Upper lobe of right lung (tissue), 1 donor: ENCODE results near the gene TMEM163. TPM values are rescaled to one million over a fixed set of nuclear protein-coding genes. Genes with fewer than 3 reads are reported as not detected.
"Not testable (repeated sequence)": the region's sequence is repeated elsewhere in the genome, so short reads cannot be mapped to it uniquely, and the experiment has no call there.

ENCODE experiments used
- ATAC-seq: fragments of 200-7000 bp; cut with Tn5 transposase; one replicate; pipeline ENCODE4 v1.9.1; 2020; ENCODE audit warnings: mild to moderate bottlenecking, moderate library complexity
- DNase-seq: peaks from one replicate; pipeline ENCODE4 v3.0.0-alpha.2; 2020
- H3K27ac ChIP-seq: fragments of 200-600 bp; one replicate; pipeline ENCODE4 v1.8.0; 2022
- H3K27me3 ChIP-seq: fragments of 200-600 bp; one replicate; pipeline ENCODE4 v1.8.0; 2022; ENCODE audit warnings: mild to moderate bottlenecking
- H3K36me3 ChIP-seq: fragments of 200-600 bp; one replicate; pipeline ENCODE4 v1.8.0; 2022
- H3K4me1 ChIP-seq: fragments of 200-600 bp; one replicate; pipeline ENCODE4 v1.8.0; 2022
- H3K4me3 ChIP-seq: fragments of 200-600 bp; one replicate; pipeline ENCODE4 v1.8.0; 2022; ENCODE audit warnings: mild to moderate bottlenecking
- H3K9me3 ChIP-seq: fragments of 200-600 bp; one replicate; pipeline ENCODE4 v1.8.0; 2022
- intact Hi-C: fragments of 100-400 bp; cut with DNase I; formaldehyde crosslinking; loops from one replicate; pipeline ENCODE4 v1.11.0; 2022
- total RNA-seq: library from RNA; stranded (reverse); fragmentation: NEBNext Ultra II Directional; extraction: Animal tissue kit (Norgen Biotek cat#: 25700); gene quantifications from one replicate; pipeline ENCODE4 v1.2.1, GENCODE V29; 2021
- TF ChIP-seq, protein P1 (sequence below): fragments of 200-600 bp; IDR thresholded peaks from one replicate; pipeline ENCODE4 v1.8.0; 2022; ENCODE audit warnings: antibody characterized with exemption
- donor health status: DM: no; HTN: yes; CAD: no; lungs with severe emphysema.

TMEM163 gene
- total RNA-seq, 1 donor from 2014 or later = 34.6 TPM

DNA sequence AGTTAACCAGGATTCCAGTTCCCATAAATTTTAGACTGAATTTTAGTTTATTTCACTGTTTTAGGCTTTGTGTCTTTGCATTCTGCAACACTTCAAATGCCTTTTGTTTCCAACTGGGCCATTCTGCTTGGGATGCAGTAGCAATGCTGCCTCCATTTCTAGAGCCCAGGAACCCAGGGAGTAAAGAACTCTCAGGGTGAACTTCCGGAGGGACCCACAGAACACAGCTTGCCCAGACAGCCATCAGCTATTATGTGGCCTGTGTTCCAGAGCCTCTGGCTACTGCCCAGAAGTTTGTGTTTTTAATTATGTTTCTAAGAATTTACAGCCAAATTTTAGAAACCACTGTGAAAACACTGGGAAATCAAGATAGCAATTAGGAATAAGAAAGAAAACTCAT is 145.1 kb downstream of the TMEM163 start:
- DNase-seq (no peak), ATAC-seq (no peak)
- TF ChIP-seq, protein P1, sequence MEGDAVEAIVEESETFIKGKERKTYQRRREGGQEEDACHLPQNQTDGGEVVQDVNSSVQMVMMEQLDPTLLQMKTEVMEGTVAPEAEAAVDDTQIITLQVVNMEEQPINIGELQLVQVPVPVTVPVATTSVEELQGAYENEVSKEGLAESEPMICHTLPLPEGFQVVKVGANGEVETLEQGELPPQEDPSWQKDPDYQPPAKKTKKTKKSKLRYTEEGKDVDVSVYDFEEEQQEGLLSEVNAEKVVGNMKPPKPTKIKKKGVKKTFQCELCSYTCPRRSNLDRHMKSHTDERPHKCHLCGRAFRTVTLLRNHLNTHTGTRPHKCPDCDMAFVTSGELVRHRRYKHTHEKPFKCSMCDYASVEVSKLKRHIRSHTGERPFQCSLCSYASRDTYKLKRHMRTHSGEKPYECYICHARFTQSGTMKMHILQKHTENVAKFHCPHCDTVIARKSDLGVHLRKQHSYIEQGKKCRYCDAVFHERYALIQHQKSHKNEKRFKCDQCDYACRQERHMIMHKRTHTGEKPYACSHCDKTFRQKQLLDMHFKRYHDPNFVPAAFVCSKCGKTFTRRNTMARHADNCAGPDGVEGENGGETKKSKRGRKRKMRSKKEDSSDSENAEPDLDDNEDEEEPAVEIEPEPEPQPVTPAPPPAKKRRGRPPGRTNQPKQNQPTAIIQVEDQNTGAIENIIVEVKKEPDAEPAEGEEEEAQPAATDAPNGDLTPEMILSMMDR = no peak
- intact Hi-C loops = no loop called here
- H3K9me3 ChIP-seq = no peaks in the 10 kb centered on the region
- no peak overlapping the region for H3K4me3 ChIP-seq
- H3K27me3 ChIP-seq = no peaks in the 10 kb centered on the region
- no peaks in the 10 kb centered on the region for H3K4me1 ChIP-seq
- no peaks in the 10 kb centered on the region for H3K36me3 ChIP-seq
- no peak overlapping the region for H3K27ac ChIP-seq

DNA sequence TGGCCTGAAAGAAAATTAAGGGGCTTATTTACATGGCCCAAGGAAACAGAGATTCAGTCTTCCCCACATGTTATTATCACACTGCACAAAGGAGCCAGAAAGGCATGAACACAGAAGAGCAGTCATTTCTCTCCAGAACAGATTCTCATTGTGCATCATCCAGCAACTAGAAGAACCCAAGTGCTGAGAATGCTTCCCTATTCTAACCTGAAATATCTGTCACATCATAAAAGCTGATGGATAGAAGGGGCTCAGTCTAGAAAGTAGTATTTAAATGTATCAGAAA is 145.8 kb downstream of the TMEM163 start:
- Histone ChIP-seq H3K9me3 (no peaks in the 10 kb centered on the region), H3K36me3 (no peaks in the 10 kb centered on the region), H3K4me3 (no peak overlapping the region), H3K27me3 (no peaks in the 10 kb centered on the region), H3K27ac (no peak overlapping the region), H3K4me1 (no peaks in the 10 kb centered on the region)
- TF ChIP-seq, protein P1 = no peak
- DNase-seq (no peak), ATAC-seq (no peak)
- intact Hi-C loops = no loop called here

DNA sequence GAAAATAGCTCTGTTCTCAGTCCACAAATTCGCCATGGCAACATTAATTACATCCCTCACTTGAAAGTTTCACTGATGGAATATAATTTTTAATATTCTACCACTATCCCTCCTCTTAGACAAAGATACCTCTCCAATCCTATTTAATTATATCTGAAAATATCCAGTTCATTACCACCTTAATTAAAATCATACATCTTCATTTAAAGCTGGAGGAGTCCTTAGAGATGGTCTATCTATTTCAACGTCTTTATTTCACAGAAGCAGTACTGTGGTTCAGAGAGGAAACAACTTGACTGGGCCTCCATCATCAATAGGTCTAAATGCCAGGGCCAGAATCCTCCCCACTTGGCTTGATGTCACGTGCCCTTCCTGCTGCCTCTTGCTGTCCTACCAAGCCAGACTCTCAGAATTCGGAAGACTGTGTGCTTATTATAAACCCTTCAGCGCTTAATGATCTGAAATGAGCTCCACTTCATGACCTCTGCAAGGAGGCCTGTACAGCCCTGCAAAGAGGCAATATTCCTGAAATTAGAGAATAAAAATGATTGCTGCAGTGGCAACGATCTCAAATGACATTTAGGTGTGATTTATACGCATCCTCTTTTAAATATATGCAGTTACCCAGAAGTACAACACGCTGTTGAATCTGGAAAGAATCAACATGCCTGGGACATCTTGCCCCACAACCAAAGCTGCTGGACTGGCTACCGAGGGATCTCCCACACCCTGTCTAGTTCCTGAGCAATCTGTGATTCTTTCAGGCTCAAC is 146.3 kb downstream of the TMEM163 start:
- intact Hi-C loops = no loop called here
- TF ChIP-seq, protein P1 = no peak
- no peak overlapping the region for H3K27ac ChIP-seq
- no peak for ATAC-seq
- no peaks in the 10 kb centered on the region for H3K36me3 ChIP-seq
- no peaks in the 10 kb centered on the region for H3K4me1 ChIP-seq
- no peak overlapping the region for H3K4me3 ChIP-seq
- no peaks in the 10 kb centered on the region for H3K9me3 ChIP-seq
- no peak for DNase-seq
- H3K27me3 ChIP-seq = no peaks in the 10 kb centered on the region

DNA sequence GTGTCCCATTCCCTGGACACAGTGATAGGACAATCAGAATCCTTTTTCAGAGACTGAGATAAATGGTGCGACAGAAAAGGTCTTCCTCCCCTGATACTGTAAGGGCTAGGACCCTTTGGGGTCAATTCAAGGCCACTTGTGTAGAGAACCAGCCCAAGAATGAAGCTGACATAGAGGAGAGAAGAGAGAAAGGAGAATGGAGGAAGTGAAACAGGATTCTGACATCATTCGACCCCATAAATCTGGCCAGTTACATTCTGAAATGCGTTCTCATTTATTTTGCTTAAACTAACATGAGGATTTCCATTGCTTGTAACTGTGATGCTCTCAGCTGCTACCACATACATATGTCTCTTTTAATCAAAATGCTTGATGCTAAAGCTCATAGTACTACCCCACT is 148.1 kb downstream of the TMEM163 start:
- Histone ChIP-seq H3K27me3 (no peaks in the 10 kb centered on the region), H3K36me3 (no peaks in the 10 kb centered on the region), H3K4me1 (no peaks in the 10 kb centered on the region), H3K9me3 (no peaks in the 10 kb centered on the region), H3K4me3 (no peak overlapping the region), H3K27ac (no peak overlapping the region)
- TF ChIP-seq, protein P1 = no peak
- DNase-seq (no peak), ATAC-seq (peak; percentile 30)
- intact Hi-C loops = no loop called here

DNA sequence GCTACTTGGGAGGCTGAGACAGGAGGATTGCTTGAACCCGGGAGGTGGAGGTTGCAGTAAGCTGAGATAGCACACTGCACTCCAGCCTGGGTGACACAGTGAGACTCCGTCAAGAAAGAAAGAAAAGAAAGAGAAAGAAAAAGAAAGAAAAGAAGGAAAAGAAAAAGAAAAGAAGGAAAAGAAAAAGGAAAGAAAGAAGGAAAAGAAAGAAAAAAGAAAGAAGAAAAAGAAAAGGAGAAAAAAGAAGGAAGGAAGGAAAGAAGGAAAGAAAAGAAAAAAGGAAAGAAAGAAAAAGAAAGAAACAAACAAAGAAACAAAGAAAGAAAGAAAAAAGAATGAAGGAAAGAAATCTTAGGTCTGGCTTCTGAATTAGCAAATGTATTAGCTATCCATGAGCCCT is 150.4 kb downstream of the TMEM163 start:
- intact Hi-C loops = no loop called here
- H3K9me3 ChIP-seq = no peaks in the 10 kb centered on the region
- H3K27ac ChIP-seq = no peak overlapping the region
- no peaks in the 10 kb centered on the region for H3K4me1 ChIP-seq
- H3K36me3 ChIP-seq = no peaks in the 10 kb centered on the region
- no peaks in the 10 kb centered on the region for H3K27me3 ChIP-seq
- ATAC-seq (no peak), DNase-seq (no peak)
- no peak overlapping the region for H3K4me3 ChIP-seq
- TF ChIP-seq, protein P1 = no peak

DNA sequence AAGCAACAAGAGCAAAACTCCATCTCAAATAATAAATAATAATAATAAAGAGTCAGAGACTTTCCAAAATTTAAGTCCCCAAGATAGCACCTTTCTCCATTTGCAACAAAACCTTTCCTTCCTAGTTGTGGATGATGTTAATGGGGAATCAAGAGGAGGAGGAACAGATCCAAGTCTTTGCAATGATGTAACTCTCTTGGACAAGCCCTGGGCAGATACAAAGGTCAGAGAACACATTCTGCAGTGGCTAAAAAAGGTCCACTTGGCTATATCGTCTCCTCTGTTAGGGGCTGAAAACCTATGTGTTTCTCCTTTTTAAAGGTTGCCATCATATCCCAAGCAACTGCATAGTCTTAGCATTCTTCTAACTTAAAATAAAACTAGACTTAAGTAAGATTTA is 151.1 kb downstream of the TMEM163 start:
- H3K36me3 ChIP-seq = no peaks in the 10 kb centered on the region
- no peak overlapping the region for H3K4me3 ChIP-seq
- TF ChIP-seq, protein P1 = no peak
- H3K4me1 ChIP-seq = no peaks in the 10 kb centered on the region
- no peak for DNase-seq
- H3K9me3 ChIP-seq = no peaks in the 10 kb centered on the region
- no peaks in the 10 kb centered on the region for H3K27me3 ChIP-seq
- ATAC-seq = no peak
- H3K27ac ChIP-seq = no peak overlapping the region
- intact Hi-C loops = no loop called here

DNA sequence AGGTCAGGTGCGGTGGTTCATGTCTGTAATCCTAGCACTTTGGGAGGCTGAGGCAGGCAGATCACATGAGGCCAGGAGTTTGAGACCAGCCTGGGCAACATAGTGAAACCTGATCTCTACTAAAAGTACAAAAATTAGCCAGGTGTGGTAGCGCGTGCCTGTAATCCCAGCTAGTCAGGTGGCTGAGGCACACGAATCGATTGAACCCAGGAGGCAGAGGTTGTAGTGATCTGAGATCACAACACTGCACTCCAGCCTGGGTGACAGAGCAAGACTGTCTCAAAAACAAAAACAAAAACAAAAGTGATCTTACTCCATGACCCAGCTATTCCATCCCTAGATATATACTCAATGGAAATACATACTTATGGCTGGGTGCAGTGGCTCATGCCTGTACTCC is 153.8 kb downstream of the TMEM163 start:
- H3K4me3 ChIP-seq, H3K4me1 ChIP-seq, H3K27ac ChIP-seq, H3K27me3 ChIP-seq, H3K36me3 ChIP-seq, DNase-seq, intact Hi-C loops, ATAC-seq, H3K9me3 ChIP-seq: not testable (repeated sequence)
